ENCODE results near the gene EWSR1. TPM values are rescaled to one million over a fixed set of nuclear protein-coding genes. Genes with fewer than 3 reads are reported as not detected.

Gene EWSR1
- total and polyA plus RNA-seq, 2 experiments from 2014 or later: 391 to 427 TPM

GRCh38 chr22:29306835-29307595, 38.9 kb downstream of the EWSR1 start:
- Histone ChIP-seq H3K9me2 (ENCODE audit: insufficient read depth) (no peaks in the 10 kb centered on the region), H3F3A (replicated peaks; ENCODE audit: low read depth) (peaks cover 18% of the 10 kb centered on the region), H3K27me3 (ENCODE audit: insufficient read depth) (no peaks in the 10 kb centered on the region), H2AFZ (peak overlapping the region; percentile 99), H3K27ac (ENCODE audit: low read depth) (peak overlapping the region; percentile 84), H3K4me1 (ENCODE audit: insufficient read depth) (peaks cover 10% of the 10 kb centered on the region; the same call in 1 of the 2 replicates), H3K4me2 (peak overlapping the region; percentile 97), H3K79me2 (replicated peaks; ENCODE audit: insufficient read depth) (no peaks in the 10 kb centered on the region), H4K20me1 (replicated peaks; ENCODE audit: insufficient read depth) (no peaks in the 10 kb centered on the region), H3K36me3 (ENCODE audit: insufficient read depth) (no peaks in the 10 kb centered on the region), H3K4me3 (peak overlapping the region; percentile 88)
- DNase-seq (ENCODE audit: low spot score) (peak; percentile 93), ATAC-seq (peak; percentile 61)
- no peak overlapping the region; the same call in none of the 2 replicates for H3K27ac Mint-ChIP-seq
- TF ChIP-seq ZNF114 (CRISPR knock-in tag; IDR thresholded peaks at IDR 0.05): no peak
- no peaks in the 10 kb centered on the region for H3K36me3 Mint-ChIP-seq (ENCODE audit: low read depth)
- peak overlapping the region; percentile 84 for H3K4me3 Mint-ChIP-seq
- H3K9me3 Mint-ChIP-seq: no peaks in the 10 kb centered on the region
- peaks cover 16% of the 10 kb centered on the region for H3K27me3 Mint-ChIP-seq (ENCODE audit: insufficient read depth, low read depth, poor library complexity)
- H3K4me1 Mint-ChIP-seq: peaks cover 31% of the 10 kb centered on the region

GRCh38 chr22:29307596-29308147, 39.6 kb downstream of the EWSR1 start:
- Histone ChIP-seq H3K36me3 (ENCODE audit: insufficient read depth) (no peaks in the 10 kb centered on the region), H3K79me2 (replicated peaks; ENCODE audit: insufficient read depth) (no peaks in the 10 kb centered on the region), H3F3A (replicated peaks; ENCODE audit: low read depth) (peaks cover 22% of the 10 kb centered on the region), H3K27me3 (ENCODE audit: insufficient read depth) (0 out of 2 replicates have a peak, but pooled peaks cover 3% of the 10 kb centered on the region), H3K4me1 (ENCODE audit: insufficient read depth) (peaks cover 10% of the 10 kb centered on the region; the same call in 1 of the 2 replicates), H3K27ac (ENCODE audit: low read depth) (no peak overlapping the region), H2AFZ (peak overlapping the region; percentile 66; the same call in 1 of the 2 replicates), H4K20me1 (replicated peaks; ENCODE audit: insufficient read depth) (no peaks in the 10 kb centered on the region), H3K9me2 (ENCODE audit: insufficient read depth) (no peaks in the 10 kb centered on the region), H3K4me3 (peak overlapping the region; percentile 88), H3K4me2 (peak overlapping the region; percentile 97)
- DNase-seq (ENCODE audit: low spot score) (no peak), ATAC-seq (no peak)
- no peak overlapping the region; the same call in 1 of the 2 replicates for H3K27ac Mint-ChIP-seq
- H3K4me1 Mint-ChIP-seq: peaks cover 31% of the 10 kb centered on the region
- H3K4me3 Mint-ChIP-seq: peak overlapping the region; percentile 84
- H3K9me3 Mint-ChIP-seq: no peaks in the 10 kb centered on the region
- no peaks in the 10 kb centered on the region; the same call in 2 of the 3 replicates for H3K36me3 Mint-ChIP-seq (ENCODE audit: low read depth)
- peaks cover 13% of the 10 kb centered on the region for H3K27me3 Mint-ChIP-seq (ENCODE audit: insufficient read depth, low read depth, poor library complexity)
- TF ChIP-seq ZNF331 (CRISPR knock-in tag; IDR thresholded peaks at IDR 0.05; ENCODE audit: low read depth): no peak
- no peak for TF ChIP-seq POLR2AphosphoS5 (IDR thresholded peaks at IDR 0.05; ENCODE audit: low read depth)
- no peak for TF ChIP-seq ETS1 (IDR thresholded peaks at IDR 0.05)
- TF ChIP-seq NANOG (IDR thresholded peaks at IDR 0.05; ENCODE audit: borderline replicate concordance): no peak
- no peak for TF ChIP-seq CREB1 (CRISPR knock-in tag; IDR thresholded peaks at IDR 0.05; ENCODE audit: low read depth)
- no peak for TF ChIP-seq STAT1 (IDR thresholded peaks at IDR 0.05; ENCODE audit: unreplicated experiment)
- no peak for TF ChIP-seq JUNB (IDR thresholded peaks at IDR 0.05; ENCODE audit: unreplicated experiment)
- TF ChIP-seq CTCF (conservative IDR thresholded peaks at IDR 0.05; ENCODE audit: low read depth in 2 of 2): no peak
- TF ChIP-seq EZH2 (IDR thresholded peaks at IDR 0.05; ENCODE audit: low read depth, unreplicated experiment): no peak
- no peak for TF ChIP-seq EZH2phosphoT487 (IDR thresholded peaks at IDR 0.05; ENCODE audit: unreplicated experiment)
- TF ChIP-seq REST (IDR thresholded peaks at IDR 0.05; ENCODE audit: unreplicated experiment): no peak
- no peak for TF ChIP-seq ZNF114 (CRISPR knock-in tag; IDR thresholded peaks at IDR 0.05)

Measured in GM23338 (cell line).